Natural killer cell (primary cell): ENCODE measurements around the gene ZNF692. TPM values are rescaled to one million over a fixed set of nuclear protein-coding genes. Genes with fewer than 3 reads are reported as not detected.
A peak's percentile ranks its signal among the peaks of the same experiment; 100 is the strongest.

Experiments
- ATAC-seq, 3 donors: fragments of 150-1000 bp in 2 of 3; fragments of 200-7000 bp in 1 of 3; cut with Tn5 transposase; 1 replicate in 1 of 3; 2 replicates in 2 of 3; pipeline ENCODE4 v1.10.0; 2021; ENCODE audit warnings: mild to moderate bottlenecking in 2 of 3, moderate library complexity in 2 of 3
- DNase-seq, 2 donors: peaks; one replicate each; pipeline versions ENCODE4 v3.0.0 to v3.0.0-alpha.2; 2013 to 2021; ENCODE audit warnings: mixed read lengths in 1 of 2
- H3K27ac ChIP-seq: one replicate; pipeline ENCODE4 v1.5.1; 2013; ENCODE audit warnings: mild to moderate bottlenecking, low read length
- H3K27me3 ChIP-seq: one replicate; pipeline ENCODE4 v1.6.1; 2013; ENCODE audit warnings: low read length; ENCODE audit not compliant: control insufficient read depth, insufficient read depth
- H3K36me3 ChIP-seq: one replicate; pipeline ENCODE4 v1.6.1; 2013; ENCODE audit warnings: low read length; ENCODE audit not compliant: control insufficient read depth, insufficient read depth
- H3K4me1 ChIP-seq: one replicate; pipeline ENCODE4 v1.6.1; 2013; ENCODE audit warnings: low read length; ENCODE audit not compliant: control insufficient read depth, insufficient read depth
- H3K4me3 ChIP-seq: one replicate; pipeline ENCODE4 v1.5.1; 2013; ENCODE audit warnings: low read length
- H3K9me3 ChIP-seq: one replicate; pipeline ENCODE4 v1.6.1; 2013; ENCODE audit warnings: low read length; ENCODE audit not compliant: control insufficient read depth, insufficient read depth
- H3K27ac Mint-ChIP-seq, 2 donors: one replicate each; pipeline ENCODE4 v1.8.0; 2022; ENCODE audit warnings: mild to moderate bottlenecking in 2 of 2, mixed read lengths in 2 of 2, moderate library complexity in 1 of 2
- H3K27me3 Mint-ChIP-seq, 2 donors: one replicate each; pipeline ENCODE4 v1.8.0; 2022; ENCODE audit warnings: low read depth in 2 of 2, mixed read lengths in 2 of 2
- H3K36me3 Mint-ChIP-seq: one replicate; pipeline ENCODE4 v1.8.0; 2022; ENCODE audit warnings: mixed read lengths
- H3K4me1 Mint-ChIP-seq, 2 donors: one replicate each; pipeline ENCODE4 v1.8.0; 2022; ENCODE audit warnings: mixed read lengths in 2 of 2
- H3K4me3 Mint-ChIP-seq: one replicate; pipeline ENCODE4 v1.8.0; 2022; ENCODE audit warnings: mild to moderate bottlenecking, moderate library complexity, mixed read lengths
- H3K9me3 Mint-ChIP-seq, 2 donors: one replicate each; pipeline ENCODE4 v1.8.0; 2022; ENCODE audit warnings: mixed read lengths in 2 of 2
- WGBS: methylation state at CpG from one replicate; pipeline ENCODE4 v1.1.7; 2013; ENCODE audit warnings: missing lambda C conversion rate; ENCODE audit not compliant: insufficient coverage; 5-methylcytosine and 5-hydroxymethylcytosine counted together
- intact Hi-C: fragments of 100-400 bp; cut with micrococcal nuclease; formaldehyde crosslinking; loops from one replicate; pipeline ENCODE4 v1.14.2; 2022
- total RNA-seq, 4 donors: library from RNA; stranded (reverse); fragments of 120-200 nt in 1 of 4; gene quantifications; one replicate each; pipeline versions ENCODE4 v1.2.3 to v1.2.4, GENCODE V29; 2013 to 2022
- TF ChIP-seq, protein P1 (sequence below): fragments of 200-600 bp; IDR thresholded peaks from one replicate; pipeline ENCODE4 v1.8.0; 2022; ENCODE audit warnings: antibody characterized with exemption

The ZNF692 gene
- total RNA-seq, 3 donors from 2014 or later (not counting 1 experiment from before 2014, with no cell fraction given), result 50.4 to 58.7 (median 52.3) TPM

DNA sequence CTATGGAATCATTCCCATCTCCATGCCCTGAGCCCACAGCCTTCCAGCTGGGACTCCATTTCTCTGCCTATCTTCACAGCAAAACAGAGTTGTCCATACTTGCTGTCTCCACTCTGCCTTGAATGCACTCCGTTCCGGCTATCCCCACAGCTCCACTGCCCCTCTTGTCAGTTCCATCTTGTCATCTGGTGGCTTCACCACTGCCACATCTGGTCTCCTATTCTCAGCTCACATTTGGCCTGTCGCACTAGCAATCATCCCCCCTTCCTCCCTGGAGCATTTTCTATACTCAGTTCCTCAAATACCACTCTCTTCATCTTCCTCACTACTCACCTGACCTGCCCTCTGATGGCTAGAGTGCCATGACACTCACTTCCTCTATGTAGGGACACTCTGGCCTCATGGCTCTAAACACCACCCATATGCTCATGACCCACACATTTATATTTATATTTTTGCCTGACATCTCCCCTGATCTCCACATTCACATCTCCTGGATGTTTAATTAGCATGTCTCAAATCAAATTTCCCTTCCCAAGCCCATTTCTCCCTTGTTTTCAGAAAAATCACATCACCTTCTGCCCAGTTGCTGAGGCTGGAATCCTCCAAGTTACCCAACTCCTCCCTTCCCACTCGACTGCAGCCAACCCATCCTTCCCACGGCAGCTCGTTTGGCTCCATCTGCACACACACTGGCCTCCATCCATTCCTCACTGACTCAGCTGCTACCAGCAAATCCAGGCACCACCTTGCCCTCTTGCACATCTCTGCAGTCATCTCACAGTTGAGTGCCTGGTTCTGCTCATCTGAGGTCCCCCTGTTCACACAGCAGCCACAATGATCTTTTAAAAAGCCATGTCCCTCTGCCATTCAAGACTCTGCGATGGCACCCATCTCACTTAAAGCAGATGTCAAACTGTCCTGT is 6.1 kb downstream of the ZNF692 start:
- no peaks in the 10 kb centered on the region for H3K27me3 Mint-ChIP-seq
- Histone ChIP-seq H3K36me3 (peaks cover 19% of the 10 kb centered on the region), H3K4me1 (peaks cover 67% of the 10 kb centered on the region), H3K9me3 (no peaks in the 10 kb centered on the region), H3K27ac (peak overlapping the region; percentile 36), H3K4me3 (no peak overlapping the region), H3K27me3 (no peaks in the 10 kb centered on the region)
- WGBS, result 88% methylated on average over 7 of the region's 7 CpGs
- H3K27ac Mint-ChIP-seq, result no peak overlapping the region
- no peak for ATAC-seq
- intact Hi-C loops, result no loop called here
- H3K36me3 Mint-ChIP-seq, result no peaks in the 10 kb centered on the region
- H3K4me1 Mint-ChIP-seq, result peaks cover 1 to 4% of the 10 kb centered on the region in 2 donors
- no peaks in the 10 kb centered on the region for H3K9me3 Mint-ChIP-seq
- TF ChIP-seq, protein P1, sequence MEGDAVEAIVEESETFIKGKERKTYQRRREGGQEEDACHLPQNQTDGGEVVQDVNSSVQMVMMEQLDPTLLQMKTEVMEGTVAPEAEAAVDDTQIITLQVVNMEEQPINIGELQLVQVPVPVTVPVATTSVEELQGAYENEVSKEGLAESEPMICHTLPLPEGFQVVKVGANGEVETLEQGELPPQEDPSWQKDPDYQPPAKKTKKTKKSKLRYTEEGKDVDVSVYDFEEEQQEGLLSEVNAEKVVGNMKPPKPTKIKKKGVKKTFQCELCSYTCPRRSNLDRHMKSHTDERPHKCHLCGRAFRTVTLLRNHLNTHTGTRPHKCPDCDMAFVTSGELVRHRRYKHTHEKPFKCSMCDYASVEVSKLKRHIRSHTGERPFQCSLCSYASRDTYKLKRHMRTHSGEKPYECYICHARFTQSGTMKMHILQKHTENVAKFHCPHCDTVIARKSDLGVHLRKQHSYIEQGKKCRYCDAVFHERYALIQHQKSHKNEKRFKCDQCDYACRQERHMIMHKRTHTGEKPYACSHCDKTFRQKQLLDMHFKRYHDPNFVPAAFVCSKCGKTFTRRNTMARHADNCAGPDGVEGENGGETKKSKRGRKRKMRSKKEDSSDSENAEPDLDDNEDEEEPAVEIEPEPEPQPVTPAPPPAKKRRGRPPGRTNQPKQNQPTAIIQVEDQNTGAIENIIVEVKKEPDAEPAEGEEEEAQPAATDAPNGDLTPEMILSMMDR, result no peak
- no peak overlapping the region for H3K4me3 Mint-ChIP-seq
- no peak for DNase-seq

DNA sequence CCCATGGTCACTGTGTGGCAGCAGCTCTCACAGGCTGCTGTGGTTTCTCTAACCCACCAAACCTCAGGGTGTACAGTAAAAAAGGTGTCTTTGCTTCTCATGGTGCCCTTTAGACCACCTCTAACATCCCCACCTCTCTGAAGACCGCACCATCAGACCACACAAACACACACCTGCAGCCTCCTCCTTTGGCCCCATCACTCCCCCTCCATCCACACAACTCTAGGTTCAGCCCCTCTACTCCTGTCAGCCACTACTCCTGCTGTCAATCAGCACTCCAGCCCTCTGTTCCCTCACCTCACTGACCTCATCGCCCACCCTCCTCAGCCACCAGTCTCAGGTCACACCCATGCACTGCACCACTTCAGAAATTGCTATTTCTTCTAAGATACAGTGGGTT is 7.5 kb downstream of the ZNF692 start:
- TF ChIP-seq, protein P1, result no peak
- no peaks in the 10 kb centered on the region for H3K9me3 Mint-ChIP-seq
- H3K36me3 Mint-ChIP-seq, result no peaks in the 10 kb centered on the region
- no peak for DNase-seq
- no peaks in the 10 kb centered on the region for H3K27me3 ChIP-seq
- peaks cover 56% of the 10 kb centered on the region for H3K4me1 ChIP-seq
- ATAC-seq, result peak in 1 of 3 donors; percentile 25
- no peaks in the 10 kb centered on the region for H3K9me3 ChIP-seq
- WGBS, result 39% methylated on average over 2 of the region's 2 CpGs
- H3K27ac Mint-ChIP-seq, result no peak overlapping the region
- H3K4me1 Mint-ChIP-seq, result no peaks in the 10 kb centered on the region
- no peak overlapping the region for H3K4me3 ChIP-seq
- H3K4me3 Mint-ChIP-seq, result no peak overlapping the region
- intact Hi-C loops, result no loop called here
- peak overlapping the region; percentile 36 for H3K27ac ChIP-seq
- no peaks in the 10 kb centered on the region for H3K27me3 Mint-ChIP-seq
- H3K36me3 ChIP-seq, result peaks cover 28% of the 10 kb centered on the region

DNA sequence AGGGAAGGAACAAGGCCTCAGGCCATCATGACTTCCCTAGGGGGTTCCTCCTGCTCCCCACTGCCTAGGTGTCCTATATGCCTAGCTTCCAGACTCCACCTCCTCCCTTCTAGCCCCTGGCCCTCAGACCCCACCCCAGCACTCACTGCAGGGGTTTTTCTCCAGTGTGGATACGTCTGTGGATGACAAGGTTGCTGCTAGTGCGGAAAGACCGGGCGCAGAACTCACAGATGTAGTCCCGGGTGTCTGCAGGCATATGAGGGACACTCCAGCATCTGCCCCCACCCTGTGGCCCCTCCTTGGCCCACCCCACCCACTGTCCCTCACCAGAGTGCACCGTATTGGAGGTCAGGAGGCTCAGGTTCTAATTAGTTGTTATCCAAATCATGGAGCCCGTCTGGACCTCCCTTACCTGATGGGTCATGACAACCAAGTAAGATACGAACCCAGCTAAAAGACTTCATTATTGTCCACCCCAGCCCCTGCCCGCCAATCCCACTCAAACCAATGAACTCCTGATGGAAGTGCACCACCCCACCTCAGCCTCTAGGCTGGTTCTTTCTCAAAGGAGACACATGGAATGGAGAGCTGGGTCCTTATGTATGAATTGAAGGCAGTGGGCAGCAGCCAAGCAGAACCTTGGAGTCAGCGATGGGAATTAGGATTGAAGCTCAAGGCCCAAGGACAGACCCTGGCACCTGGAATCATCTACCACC is 8.2 kb downstream of the ZNF692 start:
- Histone ChIP-seq H3K4me3 (no peak overlapping the region), H3K9me3 (no peaks in the 10 kb centered on the region), H3K36me3 (peaks cover 35% of the 10 kb centered on the region), H3K27ac (no peak overlapping the region), H3K27me3 (no peaks in the 10 kb centered on the region), H3K4me1 (peaks cover 49% of the 10 kb centered on the region)
- DNase-seq (no peak), ATAC-seq (no peak)
- no peaks in the 10 kb centered on the region for H3K36me3 Mint-ChIP-seq
- TF ChIP-seq, protein P1, result no peak
- no peaks in the 10 kb centered on the region for H3K4me1 Mint-ChIP-seq
- no peak overlapping the region for H3K4me3 Mint-ChIP-seq
- no peaks in the 10 kb centered on the region for H3K9me3 Mint-ChIP-seq
- intact Hi-C loops, result no loop called here
- WGBS, result 84% methylated on average over 10 of the region's 10 CpGs
- no peaks in the 10 kb centered on the region for H3K27me3 Mint-ChIP-seq
- H3K27ac Mint-ChIP-seq, result no peak overlapping the region
